Measurements from ENCODE around the gene PLA2G4B. TPM values are rescaled to one million over a fixed set of nuclear protein-coding genes. Genes with fewer than 3 reads are reported as not detected.

PLA2G4B gene
- total RNA-seq, 1 experiment from 2014 or later = 4.7 TPM

DNA sequence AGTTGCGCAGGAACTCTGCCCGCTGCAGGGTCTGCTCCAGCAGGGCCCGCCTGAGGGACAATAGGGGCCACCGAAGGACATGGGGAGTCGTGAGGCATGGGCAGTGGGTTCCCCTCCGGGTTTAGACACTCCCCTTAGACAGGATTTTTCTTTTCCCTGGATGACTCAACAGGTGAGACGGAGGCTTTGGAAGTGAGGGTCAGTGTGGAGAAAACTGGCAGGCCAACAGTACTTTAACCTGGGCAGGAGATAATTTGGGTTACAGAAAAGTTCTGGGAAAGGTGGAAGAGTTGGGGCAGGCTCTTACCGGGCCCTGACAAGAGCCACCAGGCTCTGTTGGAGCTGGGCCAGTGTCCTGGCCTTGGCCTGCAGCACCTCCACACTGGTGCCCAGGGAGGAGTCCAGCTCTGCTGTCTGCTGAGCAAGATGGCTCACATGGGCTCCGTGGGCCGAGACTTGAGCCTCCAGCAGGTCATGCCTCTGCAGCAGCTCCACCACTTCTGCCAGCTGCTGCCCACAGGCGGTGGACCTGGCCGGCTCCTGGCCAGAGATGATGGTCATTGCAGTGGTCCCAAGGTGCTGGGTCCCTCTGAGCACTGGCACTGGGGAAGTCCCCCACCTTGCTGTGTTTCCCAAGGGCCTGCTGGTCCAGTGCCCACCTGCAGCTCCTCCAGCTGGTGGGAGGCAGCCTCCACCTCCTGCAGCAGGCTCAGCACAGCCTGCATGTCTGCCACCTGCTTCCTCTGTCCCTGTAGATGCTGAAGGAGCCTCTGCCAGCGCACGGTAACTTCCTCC lies 44.2 kb downstream of the PLA2G4B start:
- no TSS peak for BruUV-seq (replicated peaks)
- ATAC-seq = 0 out of 2 replicates have a peak, but pooled peaks have one; percentile 24
- Histone ChIP-seq H3K27ac (ENCODE audit: low read length) (no peak overlapping the region), H3K9me3 (ENCODE audit: control insufficient read depth, insufficient read depth, low read depth, low read length) (no peaks in the 10 kb centered on the region), H3K27me3 (ENCODE audit: control insufficient read depth, insufficient read depth, low read length) (no peaks in the 10 kb centered on the region), H3K4me1 (ENCODE audit: control insufficient read depth, insufficient read depth, low read length) (no peaks in the 10 kb centered on the region), H3K4me3 (ENCODE audit: low read depth in 2 of 2, low read length in 2 of 2) (no peak overlapping the region), H3K36me3 (ENCODE audit: control insufficient read depth, insufficient read depth, low read length) (no peaks in the 10 kb centered on the region)
- POLR2A ChIA-PET = no interaction called here
- in situ Hi-C loops (cut with HindIII; ENCODE audit: low pct_unique_long_range_greater_than_20kb, low sequenced_read_pairs) = no loop called here
- no peak for DNase-seq (ENCODE audit: low read depth, low spot score)
- CTCF ChIA-PET = no interaction called here
- TF ChIP-seq POLR2AphosphoS5 (IDR thresholded peaks at IDR 0.05; ENCODE audit: low read depth, low read length) (no peak), TCF7L2 (IDR thresholded peaks at IDR 0.05; ENCODE audit: low read depth, low read length) (no peak), SIN3A (IDR thresholded peaks at IDR 0.05; ENCODE audit: borderline replicate concordance, insufficient read depth, low read depth, low read length) (no peak)
- TF ChIP-seq, protein P1, sequence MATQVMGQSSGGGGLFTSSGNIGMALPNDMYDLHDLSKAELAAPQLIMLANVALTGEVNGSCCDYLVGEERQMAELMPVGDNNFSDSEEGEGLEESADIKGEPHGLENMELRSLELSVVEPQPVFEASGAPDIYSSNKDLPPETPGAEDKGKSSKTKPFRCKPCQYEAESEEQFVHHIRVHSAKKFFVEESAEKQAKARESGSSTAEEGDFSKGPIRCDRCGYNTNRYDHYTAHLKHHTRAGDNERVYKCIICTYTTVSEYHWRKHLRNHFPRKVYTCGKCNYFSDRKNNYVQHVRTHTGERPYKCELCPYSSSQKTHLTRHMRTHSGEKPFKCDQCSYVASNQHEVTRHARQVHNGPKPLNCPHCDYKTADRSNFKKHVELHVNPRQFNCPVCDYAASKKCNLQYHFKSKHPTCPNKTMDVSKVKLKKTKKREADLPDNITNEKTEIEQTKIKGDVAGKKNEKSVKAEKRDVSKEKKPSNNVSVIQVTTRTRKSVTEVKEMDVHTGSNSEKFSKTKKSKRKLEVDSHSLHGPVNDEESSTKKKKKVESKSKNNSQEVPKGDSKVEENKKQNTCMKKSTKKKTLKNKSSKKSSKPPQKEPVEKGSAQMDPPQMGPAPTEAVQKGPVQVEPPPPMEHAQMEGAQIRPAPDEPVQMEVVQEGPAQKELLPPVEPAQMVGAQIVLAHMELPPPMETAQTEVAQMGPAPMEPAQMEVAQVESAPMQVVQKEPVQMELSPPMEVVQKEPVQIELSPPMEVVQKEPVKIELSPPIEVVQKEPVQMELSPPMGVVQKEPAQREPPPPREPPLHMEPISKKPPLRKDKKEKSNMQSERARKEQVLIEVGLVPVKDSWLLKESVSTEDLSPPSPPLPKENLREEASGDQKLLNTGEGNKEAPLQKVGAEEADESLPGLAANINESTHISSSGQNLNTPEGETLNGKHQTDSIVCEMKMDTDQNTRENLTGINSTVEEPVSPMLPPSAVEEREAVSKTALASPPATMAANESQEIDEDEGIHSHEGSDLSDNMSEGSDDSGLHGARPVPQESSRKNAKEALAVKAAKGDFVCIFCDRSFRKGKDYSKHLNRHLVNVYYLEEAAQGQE (IDR thresholded peaks at IDR 0.05; ENCODE audit: insufficient read depth in 1 of 2, low read depth in 2 of 2, low read length in 1 of 2) = no peak
- TF ChIP-seq, protein P2, sequence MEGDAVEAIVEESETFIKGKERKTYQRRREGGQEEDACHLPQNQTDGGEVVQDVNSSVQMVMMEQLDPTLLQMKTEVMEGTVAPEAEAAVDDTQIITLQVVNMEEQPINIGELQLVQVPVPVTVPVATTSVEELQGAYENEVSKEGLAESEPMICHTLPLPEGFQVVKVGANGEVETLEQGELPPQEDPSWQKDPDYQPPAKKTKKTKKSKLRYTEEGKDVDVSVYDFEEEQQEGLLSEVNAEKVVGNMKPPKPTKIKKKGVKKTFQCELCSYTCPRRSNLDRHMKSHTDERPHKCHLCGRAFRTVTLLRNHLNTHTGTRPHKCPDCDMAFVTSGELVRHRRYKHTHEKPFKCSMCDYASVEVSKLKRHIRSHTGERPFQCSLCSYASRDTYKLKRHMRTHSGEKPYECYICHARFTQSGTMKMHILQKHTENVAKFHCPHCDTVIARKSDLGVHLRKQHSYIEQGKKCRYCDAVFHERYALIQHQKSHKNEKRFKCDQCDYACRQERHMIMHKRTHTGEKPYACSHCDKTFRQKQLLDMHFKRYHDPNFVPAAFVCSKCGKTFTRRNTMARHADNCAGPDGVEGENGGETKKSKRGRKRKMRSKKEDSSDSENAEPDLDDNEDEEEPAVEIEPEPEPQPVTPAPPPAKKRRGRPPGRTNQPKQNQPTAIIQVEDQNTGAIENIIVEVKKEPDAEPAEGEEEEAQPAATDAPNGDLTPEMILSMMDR (IDR thresholded peaks at IDR 0.05) = no peak
- intact Hi-C loops (cut with micrococcal nuclease; ENCODE audit: unreplicated experiment) = no loop called here

DNA sequence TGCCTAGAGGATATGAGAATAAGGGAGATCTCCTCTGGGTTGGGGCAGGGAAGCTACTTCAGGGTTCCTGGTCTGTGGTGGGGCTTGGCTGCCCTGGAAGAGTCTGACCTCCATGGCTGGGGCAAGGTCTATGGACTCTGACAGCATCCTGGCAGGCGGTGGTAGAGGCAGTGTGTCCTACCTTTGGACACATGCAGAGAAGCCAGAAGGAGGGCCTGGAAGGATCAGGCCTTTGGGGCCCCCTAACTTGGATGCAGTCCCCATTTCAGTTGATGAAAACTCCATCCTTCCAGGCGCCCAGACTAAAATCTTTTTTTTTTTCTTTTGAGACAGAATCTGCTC lies 44.8 kb downstream of the PLA2G4B start:
- TF ChIP-seq, protein P1 (IDR thresholded peaks at IDR 0.05; ENCODE audit: insufficient read depth in 1 of 2, low read depth in 2 of 2, low read length in 1 of 2) = no peak
- TF ChIP-seq SIN3A (IDR thresholded peaks at IDR 0.05; ENCODE audit: borderline replicate concordance, insufficient read depth, low read depth, low read length) (no peak), POLR2AphosphoS5 (IDR thresholded peaks at IDR 0.05; ENCODE audit: low read depth, low read length) (no peak), TCF7L2 (IDR thresholded peaks at IDR 0.05; ENCODE audit: low read depth, low read length) (no peak)
- TF ChIP-seq, protein P2 (IDR thresholded peaks at IDR 0.05) = no peak
- intact Hi-C loops (cut with micrococcal nuclease; ENCODE audit: unreplicated experiment) = no loop called here
- Histone ChIP-seq H3K27me3 (ENCODE audit: control insufficient read depth, insufficient read depth, low read length) (no peaks in the 10 kb centered on the region), H3K36me3 (ENCODE audit: control insufficient read depth, insufficient read depth, low read length) (no peaks in the 10 kb centered on the region), H3K27ac (ENCODE audit: low read length) (no peak overlapping the region), H3K9me3 (ENCODE audit: control insufficient read depth, insufficient read depth, low read depth, low read length) (no peaks in the 10 kb centered on the region), H3K4me1 (ENCODE audit: control insufficient read depth, insufficient read depth, low read length) (no peaks in the 10 kb centered on the region), H3K4me3 (ENCODE audit: low read depth in 2 of 2, low read length in 2 of 2) (no peak overlapping the region)
- no peak for ATAC-seq
- ChIA-PET POLR2A (no interaction called here), CTCF (no interaction called here)
- DNase-seq (ENCODE audit: low read depth, low spot score) = no peak
- no TSS peak for BruUV-seq (replicated peaks)
- in situ Hi-C loops (cut with HindIII; ENCODE audit: low pct_unique_long_range_greater_than_20kb, low sequenced_read_pairs) = no loop called here
